ENCODE data around the gene NT5DC3.

DNA sequence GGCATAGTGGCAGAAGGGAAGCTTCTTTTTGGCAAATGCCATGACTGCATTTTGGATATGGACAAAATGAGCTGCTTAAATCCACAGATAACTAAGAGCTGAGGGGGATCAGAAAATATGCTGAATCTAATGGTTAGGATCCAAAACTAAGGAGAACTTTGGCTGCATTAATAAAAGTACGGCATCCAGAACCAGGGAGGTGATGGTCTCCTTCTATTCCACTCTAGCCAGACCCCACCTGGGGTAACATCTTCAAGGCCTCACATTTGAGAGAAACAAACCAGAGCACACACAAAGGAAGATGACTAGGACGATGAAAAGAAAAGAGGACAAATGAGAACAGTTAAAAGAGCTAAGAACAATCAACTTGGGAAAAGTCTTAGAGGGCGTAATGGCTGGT is 27.6 kb downstream of the NT5DC3 start:
- TF ChIP-seq, protein P1, sequence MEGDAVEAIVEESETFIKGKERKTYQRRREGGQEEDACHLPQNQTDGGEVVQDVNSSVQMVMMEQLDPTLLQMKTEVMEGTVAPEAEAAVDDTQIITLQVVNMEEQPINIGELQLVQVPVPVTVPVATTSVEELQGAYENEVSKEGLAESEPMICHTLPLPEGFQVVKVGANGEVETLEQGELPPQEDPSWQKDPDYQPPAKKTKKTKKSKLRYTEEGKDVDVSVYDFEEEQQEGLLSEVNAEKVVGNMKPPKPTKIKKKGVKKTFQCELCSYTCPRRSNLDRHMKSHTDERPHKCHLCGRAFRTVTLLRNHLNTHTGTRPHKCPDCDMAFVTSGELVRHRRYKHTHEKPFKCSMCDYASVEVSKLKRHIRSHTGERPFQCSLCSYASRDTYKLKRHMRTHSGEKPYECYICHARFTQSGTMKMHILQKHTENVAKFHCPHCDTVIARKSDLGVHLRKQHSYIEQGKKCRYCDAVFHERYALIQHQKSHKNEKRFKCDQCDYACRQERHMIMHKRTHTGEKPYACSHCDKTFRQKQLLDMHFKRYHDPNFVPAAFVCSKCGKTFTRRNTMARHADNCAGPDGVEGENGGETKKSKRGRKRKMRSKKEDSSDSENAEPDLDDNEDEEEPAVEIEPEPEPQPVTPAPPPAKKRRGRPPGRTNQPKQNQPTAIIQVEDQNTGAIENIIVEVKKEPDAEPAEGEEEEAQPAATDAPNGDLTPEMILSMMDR (IDR thresholded peaks at IDR 0.05; ENCODE audit: low read depth, low read length, missing input control): no peak
- TF ChIP-seq EGR1 (IDR thresholded peaks at IDR 0.05; ENCODE audit: low read depth in 2 of 2) (no peak), JUND (IDR thresholded peaks at IDR 0.05) (no peak)
